Measurements from ENCODE around the gene KCNG2. TPM values are rescaled to one million over a fixed set of nuclear protein-coding genes. Genes with fewer than 3 reads are reported as not detected.

KCNG2 gene
- total and polyA plus RNA-seq, 2 of the 13 experiments (the other 11 are each of a cell fraction or from before 2014, with no cell fraction given) = not detected

DNA sequence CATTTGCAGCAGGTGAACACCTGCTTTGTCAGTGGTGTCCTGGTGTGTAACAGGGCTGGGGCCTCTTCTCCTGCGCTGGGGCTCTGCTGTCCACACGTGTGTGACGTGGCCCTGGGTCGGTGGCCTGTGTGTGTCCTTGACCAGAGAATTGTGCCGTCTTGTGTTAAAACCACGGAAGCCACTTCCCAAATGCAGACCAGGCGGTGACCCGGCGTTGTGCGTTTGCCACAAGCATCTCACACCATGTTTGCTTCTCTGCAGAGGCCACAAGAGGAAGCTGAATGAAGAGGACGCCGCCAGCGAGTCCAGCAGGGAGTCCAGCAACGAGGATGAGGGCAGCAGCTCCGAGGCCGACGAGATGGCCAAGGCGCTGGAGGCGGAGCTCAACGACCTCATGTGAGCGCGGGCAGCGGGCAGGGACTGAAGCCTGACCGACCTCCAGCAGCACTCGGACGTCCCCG is 44.3 kb upstream of the KCNG2 start (continued):
- no peak for TF ChIP-seq HOXD1 (CRISPR knock-in tag; IDR thresholded peaks at IDR 0.05)
- TF ChIP-seq, protein P1, sequence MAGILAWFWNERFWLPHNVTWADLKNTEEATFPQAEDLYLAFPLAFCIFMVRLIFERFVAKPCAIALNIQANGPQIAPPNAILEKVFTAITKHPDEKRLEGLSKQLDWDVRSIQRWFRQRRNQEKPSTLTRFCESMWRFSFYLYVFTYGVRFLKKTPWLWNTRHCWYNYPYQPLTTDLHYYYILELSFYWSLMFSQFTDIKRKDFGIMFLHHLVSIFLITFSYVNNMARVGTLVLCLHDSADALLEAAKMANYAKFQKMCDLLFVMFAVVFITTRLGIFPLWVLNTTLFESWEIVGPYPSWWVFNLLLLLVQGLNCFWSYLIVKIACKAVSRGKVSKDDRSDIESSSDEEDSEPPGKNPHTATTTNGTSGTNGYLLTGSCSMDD (CRISPR knock-in tag; IDR thresholded peaks at IDR 0.05) = no peak
- TF ChIP-seq NAIF1 (CRISPR knock-in tag; IDR thresholded peaks at IDR 0.05; ENCODE audit: borderline replicate concordance) = no peak
- no peak for TF ChIP-seq SMAD9 (CRISPR knock-in tag; IDR thresholded peaks at IDR 0.05)

DNA sequence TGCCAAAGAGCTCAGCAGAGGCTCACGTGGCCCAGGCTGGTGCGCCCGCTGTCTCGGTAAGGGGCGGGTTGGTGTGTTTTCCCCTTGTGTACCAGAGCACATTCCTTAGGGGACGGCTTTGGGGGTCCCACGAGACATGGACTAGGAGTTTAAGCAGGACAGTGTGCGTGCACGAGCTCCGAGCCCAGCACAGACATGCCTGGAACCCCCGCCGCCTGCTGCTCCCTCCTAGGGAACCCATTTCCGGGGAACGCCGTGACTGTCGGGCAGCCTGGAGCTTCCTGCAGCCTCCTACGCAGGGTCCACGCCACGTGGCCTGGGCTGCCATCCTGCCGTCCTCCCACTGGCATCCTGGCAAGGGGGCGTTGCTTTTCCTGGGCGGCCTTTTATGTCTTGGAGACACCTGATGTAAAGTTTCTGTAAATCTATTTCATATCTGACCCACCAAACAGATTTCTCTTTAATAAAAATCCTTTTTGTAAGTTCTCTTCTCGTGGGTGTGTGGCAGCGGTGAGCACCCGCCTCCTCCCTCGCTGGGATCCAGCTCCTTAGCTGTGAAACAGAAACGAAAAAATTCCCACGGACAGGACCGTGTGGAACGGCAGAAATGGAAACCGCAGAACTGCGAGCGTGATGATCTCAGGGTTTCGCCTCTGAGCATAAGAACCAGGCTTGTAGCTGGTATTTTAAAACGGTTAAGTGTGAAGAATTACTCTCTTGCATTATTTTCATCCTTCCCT is 43.5 kb upstream of the KCNG2 start:
- H3K4me3 ChIP-seq (replicated peaks in 1 of 3; ENCODE audit: insufficient read depth in 1 of 3, low read depth in 2 of 3, low read length in 3 of 3) = no peak overlapping the region
- intact Hi-C loops (cut with micrococcal nuclease; ENCODE audit: unreplicated experiment) (no loop called here), in situ Hi-C loops (cut with HindIII; ENCODE audit: extremely low pct_ligation_motif_present, low pct_unique_long_range_greater_than_20kb) (no loop called here)
- FAIRE-seq (no peak), ATAC-seq (no peak), DNase-seq (ENCODE audit: low spot score) (no peak)
- H2AFZ ChIP-seq (ENCODE audit: low read length) = no peak overlapping the region
- no peak overlapping the region for H3K4me2 ChIP-seq (ENCODE audit: low read depth, low read length)
- ChIA-PET CTCF (ENCODE audit: low intra/inter-chr PET ratio, low total read pairs) (no interaction called here), POLR2A (no interaction called here)
- WGBS (ENCODE audit: low lambda C conversion rate) = 92% methylated on average over 26 of the region's 35 CpGs
- H3K9me3 ChIP-seq (ENCODE audit: low read length) = no peaks in the 10 kb centered on the region
- peaks cover 2 to 12% of the 10 kb centered on the region in 2 experiments; a peak in 2 of 5 replicates for H3K36me3 ChIP-seq (replicated peaks in 1 of 2; ENCODE audit: control insufficient read depth in 1 of 2, insufficient read depth in 2 of 2, low read length in 2 of 2)
- TF ChIP-seq FOXA3 (CRISPR knock-in tag; IDR thresholded peaks at IDR 0.05) (no peak), DR1 (CRISPR knock-in tag; IDR thresholded peaks at IDR 0.05) (no peak), NFRKB (IDR thresholded peaks at IDR 0.05) (no peak)
- H4K20me1 ChIP-seq (ENCODE audit: insufficient read depth, low read length) = no peaks in the 10 kb centered on the region
- no TSS peak for BruUV-seq (replicated peaks)
- H3K4me1 ChIP-seq (ENCODE audit: insufficient read depth, low read length) = no peaks in the 10 kb centered on the region
- H3K9ac ChIP-seq (ENCODE audit: insufficient read depth, low read depth, low read length) = no peak overlapping the region
- H3K27me3 ChIP-seq (ENCODE audit: control insufficient read depth in 1 of 2, insufficient read depth in 2 of 2, low read length in 2 of 2) = no peaks in the 10 kb centered on the region
- H3K79me2 ChIP-seq (ENCODE audit: insufficient read depth, low read length) = no peaks in the 10 kb centered on the region
- no peak overlapping the region for H3K27ac ChIP-seq (ENCODE audit: extremely low read length, insufficient read depth, low read length)

Data from HepG2 (cell line).